Measurements from ENCODE around the gene IFT81.
"Not testable (repeated sequence)": the region's sequence is repeated elsewhere in the genome, so short reads cannot be mapped to it uniquely, and the experiment has no call there.

IFT81 gene

DNA sequence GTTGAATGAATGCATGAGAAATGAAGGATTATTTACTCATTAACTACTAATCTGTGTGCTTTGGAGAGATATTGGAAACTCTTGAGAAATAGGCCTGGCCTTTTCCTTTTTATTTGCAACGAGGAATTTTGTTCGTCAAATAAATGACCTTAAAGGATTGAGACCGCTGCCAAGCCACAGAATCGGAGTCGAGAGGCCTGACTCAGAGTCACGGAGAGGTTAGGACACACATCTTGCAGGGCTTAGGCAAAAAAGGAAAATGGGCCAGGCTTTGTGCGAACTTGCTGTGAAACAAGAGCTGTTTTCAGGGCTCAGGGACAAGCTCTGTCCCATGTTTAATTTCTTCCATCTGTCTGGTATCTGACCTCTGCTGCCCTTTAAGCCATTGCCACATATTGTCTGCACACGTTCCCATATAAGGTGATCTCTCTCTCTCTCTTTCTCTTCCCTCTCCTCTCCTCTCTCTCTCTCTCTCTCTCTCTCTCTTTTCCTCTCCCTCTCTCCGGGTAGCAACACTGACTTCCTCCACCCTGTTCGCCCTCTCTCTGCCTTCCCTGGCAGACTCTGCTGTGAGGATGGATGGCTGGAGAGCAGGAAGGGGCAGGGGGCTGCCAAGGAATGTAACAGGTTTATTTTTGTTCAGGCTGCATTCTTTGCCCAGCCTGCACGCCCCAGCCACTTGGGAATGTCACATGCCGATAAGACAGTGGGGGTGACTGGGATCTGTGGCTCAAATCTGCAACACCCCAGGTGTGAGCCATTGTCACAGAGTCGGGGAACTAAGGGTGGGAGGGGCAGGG lies 14.9 kb upstream of the IFT81 start:
- no peak for DNase-seq

DNA sequence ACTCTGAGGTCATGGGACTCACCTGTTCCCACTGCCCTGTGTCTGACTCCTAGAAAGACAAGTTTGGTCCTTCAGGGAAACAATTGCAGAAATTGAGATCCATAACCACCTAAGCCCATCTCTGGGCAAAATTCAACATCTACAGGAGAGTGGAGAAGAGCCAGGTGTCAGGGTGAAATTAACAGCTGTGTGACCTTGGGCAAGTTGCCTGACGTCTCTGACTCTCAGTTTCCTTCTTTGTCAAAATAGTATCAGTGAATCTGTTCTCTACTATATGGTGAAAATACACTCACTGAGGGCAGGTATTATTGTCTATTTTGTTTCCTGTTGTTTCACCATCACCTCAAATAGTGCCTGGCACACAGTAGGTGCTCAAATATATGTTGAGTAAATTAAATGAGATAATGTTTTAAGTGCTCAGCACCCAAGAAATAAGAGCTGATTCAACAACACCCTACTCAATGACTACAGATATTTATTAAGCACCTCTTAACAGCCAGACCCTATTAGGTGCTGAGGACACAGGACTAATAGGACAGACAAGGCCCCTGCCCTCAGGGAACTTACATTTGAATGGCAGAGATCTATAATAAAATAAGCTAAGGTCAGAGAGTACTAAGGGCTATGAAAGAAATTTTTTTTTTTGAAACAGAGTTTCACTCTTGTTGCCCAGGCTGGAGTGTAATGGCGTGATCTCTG lies 14.2 kb upstream of the IFT81 start:
- no peak for DNase-seq

DNA sequence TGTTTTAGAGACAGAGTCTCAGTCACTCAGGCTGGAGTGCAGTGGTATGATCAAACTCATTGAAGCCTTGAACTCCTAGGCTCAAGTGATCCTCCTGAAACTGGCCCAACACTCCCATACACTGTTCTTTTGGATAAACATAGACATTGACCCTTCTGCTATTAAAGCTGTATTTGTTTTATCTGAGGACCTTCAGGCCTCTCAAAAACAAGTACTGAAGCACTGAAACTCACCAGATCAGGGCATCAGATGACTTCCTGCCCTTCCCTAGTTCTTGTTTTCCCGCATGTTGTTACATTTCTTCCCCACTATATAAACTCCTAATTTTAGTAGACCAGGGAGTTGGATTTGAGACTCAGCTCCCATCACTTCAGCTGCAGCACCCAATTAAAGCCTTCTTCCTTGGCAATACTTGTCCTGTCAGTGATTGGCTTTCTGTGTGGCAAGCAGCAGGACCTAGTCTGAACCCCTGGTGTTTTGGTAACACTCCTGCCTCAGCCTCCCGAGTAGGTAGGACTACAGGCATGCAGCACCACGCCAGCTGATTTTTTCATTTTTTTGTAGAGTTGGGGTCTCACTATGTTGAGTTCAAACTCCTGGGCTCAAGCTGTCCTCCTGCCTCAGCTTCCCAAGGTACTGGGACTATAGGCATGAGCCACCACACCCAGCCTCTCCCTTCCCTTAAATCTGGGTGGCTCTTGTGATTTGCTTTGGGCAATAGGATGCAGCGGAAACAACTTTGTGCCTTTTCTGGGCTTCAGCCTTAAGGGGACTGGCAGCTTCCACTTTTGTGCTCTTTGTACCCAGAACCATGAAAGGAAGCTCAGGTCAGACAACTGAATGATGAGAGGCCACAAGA lies 12.5 kb upstream of the IFT81 start:
- DNase-seq: no peak

DNA sequence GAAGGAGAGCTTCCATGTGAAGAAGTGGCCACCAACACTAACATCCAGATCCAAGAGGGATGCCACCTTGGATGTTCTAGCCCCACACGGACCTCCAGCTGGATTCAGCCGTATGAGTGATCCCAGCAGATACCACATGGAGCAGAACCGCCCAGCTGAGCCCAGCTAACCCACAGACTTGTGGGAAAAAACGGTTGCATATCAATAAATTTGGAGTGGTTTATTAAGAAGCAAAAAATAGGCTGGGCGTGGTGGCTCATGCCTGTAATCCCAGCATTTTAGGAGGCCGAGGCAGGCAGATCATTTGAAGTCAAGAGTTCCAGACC lies 11.9 kb upstream of the IFT81 start:
- no peak for DNase-seq

DNA sequence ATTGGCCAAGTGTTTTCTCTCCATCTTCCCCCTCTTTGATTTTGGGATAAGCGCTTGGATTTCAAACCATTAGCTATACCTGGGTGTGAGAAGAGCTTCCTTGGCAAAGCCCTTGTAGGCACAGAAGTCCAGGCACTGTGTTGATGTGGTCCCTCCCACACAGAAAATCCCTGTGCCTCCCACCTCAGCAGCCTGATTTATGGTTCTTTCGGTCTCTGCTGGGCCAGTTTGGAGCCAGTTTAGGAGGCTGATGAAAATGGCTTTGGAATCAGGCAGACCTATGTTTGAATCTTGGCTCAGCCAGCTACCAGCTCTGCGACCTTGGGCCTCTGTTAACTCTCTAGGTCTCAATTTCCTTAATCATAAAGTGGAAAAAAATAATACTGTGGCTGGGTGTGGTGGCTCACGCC lies 9.6 kb upstream of the IFT81 start:
- DNase-seq: no peak

DNA sequence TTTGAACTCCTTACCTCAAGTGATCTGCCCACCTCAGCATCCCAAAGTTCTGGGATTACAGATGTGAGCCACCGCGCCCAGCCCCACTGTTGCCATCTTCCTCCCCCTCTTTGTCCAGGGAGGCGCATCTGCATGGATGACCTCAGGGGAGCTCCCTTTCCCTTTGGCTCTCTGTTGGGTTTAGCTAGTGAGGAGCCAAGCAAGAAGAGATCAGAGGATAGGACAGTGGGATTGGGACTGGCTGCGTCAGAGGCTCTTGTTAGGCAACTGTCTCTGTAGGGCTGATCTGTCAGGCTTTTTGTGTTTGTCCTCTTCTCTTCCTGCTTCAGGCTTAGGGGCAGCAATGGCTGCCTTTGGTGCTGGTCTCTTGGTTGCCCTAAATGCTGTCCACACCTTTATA lies 8.5 kb upstream of the IFT81 start:
- DNase-seq: no peak

DNA sequence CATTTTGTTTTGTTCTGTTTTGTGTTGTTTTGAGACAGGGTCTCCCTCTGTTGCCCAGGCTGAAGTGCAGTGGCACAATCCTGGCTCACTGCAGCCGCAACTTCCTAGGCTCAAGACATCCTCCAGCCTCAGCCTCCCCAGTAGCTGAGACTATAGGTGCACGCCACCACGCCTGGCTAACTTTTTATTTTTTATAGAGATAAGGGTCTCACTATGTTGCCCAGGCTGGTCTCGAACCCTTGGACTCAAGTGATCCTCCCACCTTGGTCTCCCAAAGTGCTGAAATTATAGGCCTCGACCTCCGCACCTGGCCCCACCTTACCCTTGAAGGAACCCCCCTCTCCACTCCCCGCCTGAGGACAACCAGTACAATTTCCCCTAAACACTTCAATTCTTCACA lies 7.5 kb upstream of the IFT81 start:
- DNase-seq: no peak

DNA sequence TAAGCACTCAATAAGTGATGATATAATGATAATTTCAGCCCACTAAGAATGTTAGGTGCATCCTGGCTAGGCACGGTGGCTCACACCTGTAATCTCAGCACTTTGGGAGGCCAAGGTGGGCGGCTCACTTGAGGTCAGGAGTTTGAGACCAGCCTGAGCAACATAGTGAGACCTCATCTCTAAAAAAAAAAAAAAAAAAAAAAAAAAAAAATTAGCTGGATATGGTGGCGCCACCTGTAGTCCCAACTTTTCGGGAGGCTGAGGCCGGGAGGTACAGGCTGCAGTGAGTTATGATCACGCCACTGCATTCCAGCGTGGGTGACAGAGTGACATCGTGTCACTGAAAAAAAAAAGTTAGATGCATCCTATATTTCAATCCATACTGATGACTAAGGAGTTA lies 6.9 kb upstream of the IFT81 start:
- not testable (repeated sequence) for DNase-seq

DNA sequence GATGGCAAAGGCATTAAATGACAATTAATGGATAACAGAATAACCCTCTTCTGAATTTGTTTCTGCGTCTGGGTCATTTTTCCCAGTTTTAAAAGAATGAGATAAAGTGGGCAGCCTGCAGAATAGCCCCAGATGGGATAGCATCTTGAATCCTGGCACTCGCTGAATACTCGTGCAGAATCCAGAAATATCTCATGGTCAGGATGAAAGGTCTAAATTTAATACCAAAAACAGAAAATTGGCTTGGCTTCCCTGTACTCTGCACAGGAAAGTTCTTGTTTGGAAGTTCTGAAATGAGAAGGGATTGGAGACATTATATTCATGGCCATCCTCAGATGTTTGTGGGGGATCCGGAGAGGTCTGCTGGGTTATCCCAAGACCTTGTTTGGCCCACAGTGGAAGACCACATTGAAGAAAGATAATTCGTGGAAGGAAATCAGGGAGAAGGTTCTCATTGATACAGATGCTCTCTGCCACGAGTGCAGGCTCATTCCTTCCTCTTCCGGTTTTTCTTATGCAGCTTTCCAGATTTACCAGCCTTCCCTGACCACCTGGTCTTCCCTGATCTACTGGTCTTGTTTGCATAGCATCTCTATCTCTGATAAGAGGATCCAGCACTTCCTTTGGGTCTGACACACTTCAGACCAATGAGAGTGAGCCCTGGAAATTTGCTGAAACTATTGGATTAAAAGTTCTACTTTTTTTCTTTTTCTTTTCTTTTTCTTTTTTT lies 6.0 kb upstream of the IFT81 start:
- no peak for DNase-seq

DNA sequence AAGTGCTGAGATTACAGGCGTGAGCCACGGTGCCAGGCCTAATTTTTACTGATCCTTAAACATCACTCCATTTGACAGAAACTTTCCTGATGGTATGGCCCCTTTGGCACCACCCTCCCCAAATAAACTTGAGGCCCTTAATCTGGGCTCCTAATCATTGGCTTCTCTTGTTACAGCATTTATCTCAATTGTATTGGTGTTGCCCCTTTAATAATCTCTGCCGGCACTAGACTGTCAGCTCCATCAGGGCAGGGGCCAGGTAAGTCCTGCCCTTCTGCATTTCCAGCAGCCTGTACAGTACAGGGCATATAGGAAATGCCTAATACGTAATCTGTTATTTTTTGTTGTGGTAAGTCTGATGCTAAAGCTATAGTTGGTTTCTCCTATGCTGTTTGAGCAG lies 1.2 kb upstream of the IFT81 start:
- DNase-seq: no peak

DNA sequence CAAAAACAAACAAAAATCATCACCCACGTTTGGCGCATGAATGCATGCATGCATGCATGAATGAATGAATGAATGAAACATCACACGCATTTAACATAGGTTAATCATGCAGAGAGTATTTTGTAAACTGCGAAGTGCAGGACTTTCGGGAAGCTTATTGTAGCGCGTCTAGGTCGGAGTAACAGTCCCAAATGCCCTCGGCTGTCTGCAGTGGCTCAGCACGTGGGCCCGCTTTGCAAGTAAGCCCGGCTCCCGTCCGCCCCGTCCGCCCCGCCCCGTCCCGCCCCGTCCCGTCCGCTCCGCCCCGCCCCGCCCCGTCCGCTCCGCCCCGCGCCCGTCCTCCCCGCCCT lies 263 bp upstream of the IFT81 start:
- no peak for DNase-seq

DNA sequence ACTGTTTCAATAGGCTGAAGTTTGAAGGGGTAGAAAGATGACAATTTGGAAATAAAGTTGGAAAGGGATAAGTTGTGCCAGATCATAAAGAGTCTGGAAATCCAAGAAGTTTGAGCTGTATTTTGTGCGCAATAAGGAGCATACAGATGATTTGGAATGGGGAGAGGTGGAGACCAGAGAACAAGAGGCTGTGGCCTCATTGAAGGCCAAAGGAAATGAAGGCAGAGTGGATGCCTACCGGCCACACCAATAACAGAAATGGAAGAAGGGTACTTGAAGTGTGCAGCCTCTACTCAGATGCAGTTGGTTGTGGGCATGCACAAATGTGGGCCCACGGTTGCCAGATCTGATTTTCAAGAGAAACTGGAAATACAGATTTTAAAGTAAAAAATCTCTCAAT lies 2.4 kb downstream of the IFT81 start:
- no peak for DNase-seq

DNA sequence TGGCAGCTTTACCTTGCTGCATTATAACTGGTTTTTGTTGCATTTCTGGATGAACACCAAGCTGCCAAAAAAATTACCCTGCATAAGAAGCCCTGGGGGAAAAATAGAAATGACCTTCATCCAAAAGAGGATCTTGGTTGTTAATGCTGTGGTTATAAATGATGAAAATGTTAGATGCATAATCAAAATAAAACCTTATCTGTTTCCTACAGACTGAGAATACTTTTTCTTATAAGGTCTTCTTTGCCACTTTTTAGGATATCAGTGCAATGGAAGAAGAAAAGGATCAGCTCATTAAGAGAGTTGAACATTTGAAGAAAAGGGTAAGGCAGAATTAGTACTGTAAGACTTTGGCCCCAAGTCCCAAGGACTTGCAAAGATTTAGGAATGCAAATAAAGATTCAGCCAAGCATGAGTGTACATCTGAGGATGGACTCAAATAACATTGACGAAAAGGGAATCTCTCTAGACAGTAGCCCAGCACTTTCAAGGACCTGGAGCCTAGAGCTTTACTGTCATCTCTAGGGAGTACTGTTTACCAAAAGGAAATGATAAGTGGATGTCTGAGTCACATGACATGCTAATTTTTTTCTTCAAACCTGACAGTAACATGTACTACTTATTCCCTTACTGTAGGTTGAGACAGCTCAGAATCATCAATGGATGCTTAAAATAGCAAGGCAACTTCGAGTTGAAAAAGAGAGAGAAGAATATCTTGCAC lies 10.7 kb downstream of the IFT81 start:
- no peak for DNase-seq

DNA sequence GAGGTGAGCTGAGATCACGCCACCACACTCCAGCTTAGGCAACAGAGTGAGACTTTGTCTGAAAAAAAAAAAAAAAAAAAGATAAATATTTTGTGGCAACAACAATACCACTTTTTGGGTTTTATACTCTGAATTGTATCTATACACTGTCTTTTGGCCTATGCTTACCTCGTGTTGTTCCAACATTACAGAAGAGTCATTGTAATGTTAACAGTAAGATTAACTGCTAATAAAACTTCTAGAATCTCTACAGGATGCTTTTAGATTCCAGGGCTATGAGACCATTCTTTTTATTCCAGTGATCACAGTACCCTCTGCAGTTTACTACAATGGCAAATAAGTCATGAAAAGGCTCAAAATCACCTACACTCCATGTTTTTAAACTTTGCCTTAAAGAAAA lies 11.6 kb downstream of the IFT81 start:
- no peak for DNase-seq

DNA sequence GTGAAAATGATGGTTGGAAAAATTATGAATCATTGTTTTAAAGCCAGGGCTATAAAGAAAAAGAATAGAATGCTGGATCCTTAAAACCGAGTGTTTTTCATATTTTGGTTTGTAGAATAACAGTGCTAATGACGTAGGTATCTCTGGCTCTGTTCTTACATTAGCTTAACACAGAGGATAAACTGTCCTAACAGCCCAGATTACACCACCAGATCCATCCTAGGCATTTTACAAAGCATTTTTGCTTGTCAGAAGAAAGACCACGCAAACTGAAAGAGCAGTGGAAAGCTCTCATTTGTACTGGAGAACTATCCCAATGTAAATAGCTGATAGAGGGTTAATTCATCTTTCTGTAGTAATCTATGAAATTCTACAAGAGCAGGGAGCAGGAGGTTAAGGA lies 13.6 kb downstream of the IFT81 start:
- DNase-seq: no peak

DNA sequence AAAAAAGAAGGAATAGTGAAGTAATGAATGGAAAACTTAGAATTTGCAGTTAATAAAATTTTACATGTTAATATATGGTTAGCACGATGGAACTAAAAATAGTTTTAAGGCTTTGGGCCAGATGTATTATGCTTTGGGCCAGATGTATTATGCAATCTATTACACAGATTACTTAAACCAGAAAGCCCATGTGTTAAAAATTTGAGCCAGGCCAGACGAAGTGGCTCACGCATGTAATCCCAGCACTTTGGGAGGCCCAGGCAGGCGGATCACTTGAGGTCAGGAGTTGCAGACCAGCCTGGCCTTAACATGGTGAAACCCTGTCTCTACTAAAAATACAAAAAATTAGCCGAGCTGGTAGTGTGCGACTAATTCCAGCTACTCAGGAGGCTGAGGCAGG lies 17.2 kb downstream of the IFT81 start:
- no peak for DNase-seq

DNA sequence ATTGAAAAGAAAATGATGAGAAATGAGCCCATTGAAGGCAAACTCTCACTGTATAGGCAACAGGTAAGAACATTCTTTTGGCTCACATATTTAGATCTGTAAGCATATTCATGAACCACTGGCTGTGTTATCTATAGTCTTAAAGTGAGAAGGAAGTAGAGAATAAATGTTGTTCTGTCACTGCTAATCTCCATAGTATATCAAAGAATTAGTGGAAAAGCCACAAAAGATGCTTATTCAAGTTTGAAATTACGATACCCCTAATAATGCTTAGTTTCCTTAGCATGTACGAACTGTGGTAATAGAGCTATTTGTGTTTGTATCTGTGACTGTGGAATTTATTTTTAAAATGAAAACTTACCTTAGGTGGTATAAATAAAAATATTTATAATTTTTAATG lies 22.8 kb downstream of the IFT81 start:
- DNase-seq: no peak

DNA sequence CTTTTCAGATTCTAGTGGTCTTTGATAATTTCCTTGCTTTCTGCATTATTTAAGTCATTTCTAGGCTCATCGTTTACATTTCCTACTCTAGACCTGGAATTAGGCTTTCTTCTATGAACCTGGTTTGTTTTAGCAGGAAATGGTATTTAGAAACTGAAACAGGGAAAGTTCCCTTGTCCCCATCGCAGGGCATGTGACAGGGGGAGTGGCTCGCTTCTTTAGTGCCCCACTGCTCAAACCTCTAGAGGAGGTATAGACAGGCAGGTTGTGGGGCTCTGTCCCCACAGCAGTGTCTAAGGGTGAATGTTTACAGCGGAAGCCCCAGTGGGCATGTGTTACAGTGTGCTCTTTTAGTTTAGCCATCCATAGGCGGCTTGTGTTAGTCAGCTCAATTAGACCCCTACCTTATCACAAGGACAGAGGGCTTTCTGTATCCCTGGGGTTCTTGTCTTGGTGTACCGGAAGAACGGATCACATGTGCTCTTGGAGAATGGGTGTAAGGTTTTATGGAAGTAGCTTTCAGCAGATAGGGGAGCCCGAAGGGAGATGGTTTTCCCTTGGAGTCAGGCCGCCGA lies 25.0 kb downstream of the IFT81 start:
- no peak for DNase-seq

DNA sequence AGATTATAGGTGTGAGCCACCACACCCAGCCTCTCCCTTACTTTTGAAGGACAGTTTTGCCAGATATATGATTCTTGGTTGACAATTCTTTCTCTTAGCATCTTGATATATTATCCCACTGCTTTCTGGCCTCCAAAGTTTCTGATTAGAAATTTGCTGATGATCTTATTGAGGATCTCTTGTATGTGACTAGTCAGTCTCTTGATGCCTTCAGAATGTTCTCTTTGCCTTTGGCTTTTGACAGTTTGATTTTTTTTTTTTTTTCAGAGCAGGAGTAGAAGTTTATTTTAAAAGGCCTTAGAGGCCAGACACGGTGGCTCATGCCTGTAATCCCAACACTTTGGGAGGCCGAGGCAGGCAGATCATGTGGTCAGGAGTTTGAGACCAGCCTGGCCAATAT lies 32.6 kb downstream of the IFT81 start:
- no peak for DNase-seq

DNA sequence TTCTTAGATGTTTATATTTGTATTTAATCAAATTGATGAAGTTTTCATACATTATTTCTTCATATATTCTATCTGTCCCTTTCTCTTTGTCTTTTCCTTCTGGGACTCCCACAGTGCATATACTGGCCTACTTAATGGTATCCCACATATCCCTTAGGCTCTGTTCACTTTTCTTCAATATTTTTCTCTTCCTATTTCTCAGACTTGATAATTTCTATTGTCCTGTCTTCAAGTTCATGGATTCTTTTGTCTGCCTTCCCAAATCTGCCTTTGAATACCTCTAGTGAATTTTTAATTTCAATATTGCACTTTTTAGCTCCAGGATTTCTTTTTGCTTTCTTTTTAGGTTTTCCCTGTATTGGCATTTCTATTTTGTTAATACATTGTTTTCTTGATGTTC lies 33.4 kb downstream of the IFT81 start:
- no peak for DNase-seq

DNA sequence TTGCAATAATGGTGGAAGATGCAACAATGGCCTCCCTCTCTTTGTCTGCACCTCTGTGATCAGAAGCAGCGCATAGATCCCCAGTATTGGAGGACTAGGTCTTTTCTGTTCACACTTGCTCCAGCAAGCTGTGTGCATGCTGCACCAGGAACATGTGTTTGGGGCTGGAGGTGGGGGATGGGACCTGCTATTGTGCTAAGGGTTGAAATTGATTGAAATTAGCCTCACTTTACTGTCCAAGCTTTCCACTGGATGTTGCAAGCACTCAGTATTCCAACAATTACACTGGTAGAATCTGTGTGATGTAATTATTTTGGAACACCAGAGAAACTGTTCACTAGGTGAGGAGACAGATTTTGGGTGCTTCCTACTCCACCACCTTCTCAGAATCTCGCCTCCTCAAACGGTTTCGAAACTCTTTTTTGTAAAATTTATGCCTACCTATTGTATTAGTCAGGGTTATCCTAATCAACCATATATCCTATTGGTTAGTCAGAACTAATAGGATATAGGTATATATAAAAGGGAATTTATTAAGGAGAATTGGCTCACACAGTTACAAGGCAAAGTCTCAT lies 35.6 kb downstream of the IFT81 start:
- DNase-seq: no peak
